AG04449 (cell line): ENCODE results near the gene ENTHD1.
"Not testable (repeated sequence)": the region's sequence is repeated elsewhere in the genome, so short reads cannot be mapped to it uniquely, and the experiment has no call there.

Experiments
- CTCF ChIA-PET: fragments of 350-600 bp; formaldehyde crosslinking; extraction: SDS; loops from one replicate; lab custom pipeline; 2021; ENCODE audit warnings: antibody characterized with exemption; lab: Yijun Ruan, JAX
- POLR2A ChIA-PET: fragments of 400-600, 350-600 bp; formaldehyde crosslinking; extraction: SDS; loops from one replicate; lab custom pipeline; 2020; ENCODE audit warnings: antibody characterized with exemption, inconsistent platforms; lab: Yijun Ruan, JAX
- DNase-seq: peaks from one replicate; pipeline ENCODE4 v3.0.0-alpha.2; 2010; ENCODE audit warnings: low read depth, low spot score
- H3K4me3 ChIP-seq: 2 replicates; pipeline ENCODE4 v1.5.1; 2011; ENCODE audit warnings: low read depth, mild to moderate bottlenecking, control low read depth, low read length
- CTCF ChIP-seq: IDR thresholded peaks from one replicate; pipeline ENCODE4 v1.5.1; 2011; ENCODE audit warnings: mild to moderate bottlenecking, moderate library complexity, low read length, control low read depth, inconsistent platforms; ENCODE audit not compliant: insufficient read depth; ENCODE audit errors: missing control alignments

ENTHD1 gene

GRCh38 chr22:39871008-39871798 is 22.4 kb downstream of the ENTHD1 start:
- no peak overlapping the region for H3K4me3 ChIP-seq
- DNase-seq: no peak
- ChIA-PET POLR2A (no interaction called here), CTCF (interaction anchor here (1.3 kb wide), 1 partner anchor 16 kb away, joined by 3 read pairs; no protein-coding TSS in a partner anchor)
- no peak for TF ChIP-seq CTCF

GRCh38 chr22:39869797-39870196 is 23.8 kb downstream of the ENTHD1 start:
- H3K4me3 ChIP-seq, POLR2A ChIA-PET, DNase-seq, CTCF ChIA-PET: not testable (repeated sequence)

DNA sequence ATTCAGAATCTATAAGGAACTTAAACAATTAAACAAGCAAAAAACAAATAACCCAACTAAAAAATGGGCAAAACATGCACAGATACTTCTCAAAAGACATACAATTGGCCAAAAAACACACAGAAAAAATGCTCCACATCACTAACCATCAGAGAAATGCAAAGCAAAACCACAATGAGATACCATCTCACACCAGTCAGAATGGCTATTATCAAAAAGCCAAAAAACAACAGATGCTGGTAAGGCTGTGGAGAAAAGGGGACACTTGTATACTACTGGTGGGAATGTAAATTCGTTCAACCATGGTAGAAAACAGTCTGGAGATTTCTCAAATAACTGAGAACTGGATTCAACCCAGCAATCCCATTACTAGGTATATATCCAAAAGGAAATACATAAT is 24.8 kb downstream of the ENTHD1 start:
- CTCF ChIA-PET: no interaction called here
- no peak for DNase-seq
- no peak for TF ChIP-seq CTCF
- POLR2A ChIA-PET: no interaction called here
- H3K4me3 ChIP-seq: no peak overlapping the region

GRCh38 chr22:39859903-39860588 is 33.5 kb downstream of the ENTHD1 start:
- CTCF ChIA-PET: no interaction called here
- TF ChIP-seq CTCF: no peak
- no peak overlapping the region for H3K4me3 ChIP-seq
- POLR2A ChIA-PET: no interaction called here
- DNase-seq: no peak

- H3K4me3 ChIP-seq: no peak overlapping the region
- ChIA-PET CTCF (no interaction called here), POLR2A (no interaction called here)
- no peak for DNase-seq
- no peak for TF ChIP-seq CTCF
These were observed 37.0 kb downstream of the ENTHD1 start for GRCh38 chr22:39856588-39856987.

DNA sequence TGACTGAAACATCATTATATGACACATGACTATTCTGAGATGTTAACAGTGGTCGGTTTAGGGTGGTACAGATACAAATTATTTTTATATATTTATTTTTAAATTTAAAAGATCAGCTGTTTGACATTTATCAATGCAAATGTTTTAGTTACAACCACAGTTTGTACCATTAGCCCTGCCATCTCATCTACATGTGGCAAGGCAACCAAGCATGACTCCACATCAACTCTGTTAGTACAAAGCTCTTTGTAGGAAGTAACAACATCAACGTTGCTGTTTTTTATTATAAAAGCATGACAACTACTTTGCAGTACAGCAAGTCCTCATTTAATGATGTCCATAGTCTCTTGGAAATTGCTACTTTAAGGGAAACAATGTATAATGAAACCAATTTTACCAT is 40.8 kb downstream of the ENTHD1 start:
- TF ChIP-seq CTCF: no peak
- DNase-seq: no peak
- CTCF ChIA-PET: no interaction called here
- POLR2A ChIA-PET: no interaction called here
- H3K4me3 ChIP-seq: no peak overlapping the region
